Vagina (tissue), 2 donors: ENCODE data around the gene ABHD6.

Experiments
- POLR2A ChIP-seq, 2 donors: fragments of 450-650 bp; IDR thresholded peaks; one replicate each; pipeline ENCODE4 v1.6.1; 2017; ENCODE audit warnings: antibody characterized with exemption in 2 of 2, mild to moderate bottlenecking in 2 of 2, moderate library complexity in 2 of 2
- POLR2AphosphoS5 ChIP-seq, 2 donors: sonication (generic); formaldehyde crosslinking; IDR thresholded peaks; one replicate each; pipeline ENCODE4 v1.9.0; 2017; ENCODE audit warnings: antibody characterized with exemption in 2 of 2, mild to moderate bottlenecking in 2 of 2, low read depth in 1 of 2; ENCODE audit not compliant: insufficient read depth in 1 of 2
- TF ChIP-seq, protein P1 (sequence below), 3 experiments: fragments of 450-650 bp in 2 of 3; fragments of 200-600 bp in 1 of 3; sonication (generic) in 1 of 3; IDR thresholded peaks; one replicate each; pipeline ENCODE4 v1.5.1; 2017 to 2019; ENCODE audit warnings: antibody characterized with exemption in 3 of 3, mild to moderate bottlenecking in 2 of 3, moderate library complexity in 2 of 3

DNA sequence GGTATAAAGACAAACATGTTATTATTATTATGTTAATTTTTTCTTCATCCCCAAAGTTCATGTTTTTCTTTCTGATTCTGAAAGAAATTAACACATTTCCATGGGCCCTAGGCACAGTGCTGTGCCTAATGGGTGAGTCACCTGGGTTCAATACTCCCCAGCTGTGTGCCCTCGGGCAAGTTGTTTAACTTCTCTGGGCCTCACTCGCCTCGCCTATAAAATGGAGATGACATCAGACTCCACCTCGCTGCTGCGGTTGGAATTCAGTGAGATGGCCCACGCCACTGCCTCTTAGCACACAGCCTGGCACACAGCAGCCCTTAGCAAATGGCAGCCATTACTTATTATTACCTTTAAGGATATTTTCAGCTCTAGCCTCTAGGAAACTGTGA is 49.4 kb upstream of the ABHD6 start:
- TF ChIP-seq POLR2A (IDR thresholded peaks at IDR 0.05) (no peak), POLR2AphosphoS5 (IDR thresholded peaks at IDR 0.05; ENCODE audit: insufficient read depth in 1 of 2, low read depth in 1 of 2) (no peak)
- TF ChIP-seq, protein P1, sequence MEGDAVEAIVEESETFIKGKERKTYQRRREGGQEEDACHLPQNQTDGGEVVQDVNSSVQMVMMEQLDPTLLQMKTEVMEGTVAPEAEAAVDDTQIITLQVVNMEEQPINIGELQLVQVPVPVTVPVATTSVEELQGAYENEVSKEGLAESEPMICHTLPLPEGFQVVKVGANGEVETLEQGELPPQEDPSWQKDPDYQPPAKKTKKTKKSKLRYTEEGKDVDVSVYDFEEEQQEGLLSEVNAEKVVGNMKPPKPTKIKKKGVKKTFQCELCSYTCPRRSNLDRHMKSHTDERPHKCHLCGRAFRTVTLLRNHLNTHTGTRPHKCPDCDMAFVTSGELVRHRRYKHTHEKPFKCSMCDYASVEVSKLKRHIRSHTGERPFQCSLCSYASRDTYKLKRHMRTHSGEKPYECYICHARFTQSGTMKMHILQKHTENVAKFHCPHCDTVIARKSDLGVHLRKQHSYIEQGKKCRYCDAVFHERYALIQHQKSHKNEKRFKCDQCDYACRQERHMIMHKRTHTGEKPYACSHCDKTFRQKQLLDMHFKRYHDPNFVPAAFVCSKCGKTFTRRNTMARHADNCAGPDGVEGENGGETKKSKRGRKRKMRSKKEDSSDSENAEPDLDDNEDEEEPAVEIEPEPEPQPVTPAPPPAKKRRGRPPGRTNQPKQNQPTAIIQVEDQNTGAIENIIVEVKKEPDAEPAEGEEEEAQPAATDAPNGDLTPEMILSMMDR (IDR thresholded peaks at IDR 0.05): no peak
